Central memory CD4-positive, alpha-beta T cell (primary cell): Measurements from ENCODE around the gene GALNT2.

Experiments
- DNase-seq: peaks from one replicate; pipeline ENCODE4 v3.0.0; 2022

GALNT2 gene

DNA sequence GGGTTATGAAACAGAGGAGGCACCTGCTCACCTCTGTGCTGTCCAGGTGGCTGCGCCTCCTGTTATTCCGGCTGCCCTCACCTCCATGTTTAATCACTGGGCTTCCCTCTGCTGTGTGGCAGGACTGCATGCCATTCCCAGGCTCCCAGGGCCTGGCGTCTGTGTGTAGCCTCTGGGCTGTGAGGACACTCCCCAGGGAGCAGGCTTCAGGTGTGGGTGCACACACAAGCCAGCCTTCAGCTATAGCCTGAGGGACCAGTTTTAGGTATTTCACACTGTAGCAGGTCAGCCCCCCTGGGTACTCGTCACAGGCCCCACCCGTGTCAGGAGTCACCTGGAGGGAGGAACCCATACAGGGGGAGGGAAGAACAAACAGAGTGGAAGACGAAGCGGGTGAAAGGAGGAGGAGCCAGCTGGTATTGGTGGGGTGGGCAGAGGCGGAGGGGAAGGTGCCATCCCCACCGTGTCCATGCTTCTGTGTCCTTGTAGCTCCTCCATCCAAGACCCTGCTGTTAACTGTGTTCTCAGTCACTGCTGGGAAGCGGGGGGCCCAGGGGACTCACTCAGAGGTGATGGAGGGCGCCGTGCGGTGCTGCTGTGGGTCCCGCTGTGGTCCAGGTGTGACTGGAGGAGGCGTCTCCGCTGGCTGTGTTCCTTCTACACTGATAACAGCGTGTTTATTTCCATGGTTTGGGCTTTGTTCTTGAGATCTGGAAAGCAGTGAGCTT, 200.5 kb downstream of the GALNT2 start:
- no peak for DNase-seq

DNA sequence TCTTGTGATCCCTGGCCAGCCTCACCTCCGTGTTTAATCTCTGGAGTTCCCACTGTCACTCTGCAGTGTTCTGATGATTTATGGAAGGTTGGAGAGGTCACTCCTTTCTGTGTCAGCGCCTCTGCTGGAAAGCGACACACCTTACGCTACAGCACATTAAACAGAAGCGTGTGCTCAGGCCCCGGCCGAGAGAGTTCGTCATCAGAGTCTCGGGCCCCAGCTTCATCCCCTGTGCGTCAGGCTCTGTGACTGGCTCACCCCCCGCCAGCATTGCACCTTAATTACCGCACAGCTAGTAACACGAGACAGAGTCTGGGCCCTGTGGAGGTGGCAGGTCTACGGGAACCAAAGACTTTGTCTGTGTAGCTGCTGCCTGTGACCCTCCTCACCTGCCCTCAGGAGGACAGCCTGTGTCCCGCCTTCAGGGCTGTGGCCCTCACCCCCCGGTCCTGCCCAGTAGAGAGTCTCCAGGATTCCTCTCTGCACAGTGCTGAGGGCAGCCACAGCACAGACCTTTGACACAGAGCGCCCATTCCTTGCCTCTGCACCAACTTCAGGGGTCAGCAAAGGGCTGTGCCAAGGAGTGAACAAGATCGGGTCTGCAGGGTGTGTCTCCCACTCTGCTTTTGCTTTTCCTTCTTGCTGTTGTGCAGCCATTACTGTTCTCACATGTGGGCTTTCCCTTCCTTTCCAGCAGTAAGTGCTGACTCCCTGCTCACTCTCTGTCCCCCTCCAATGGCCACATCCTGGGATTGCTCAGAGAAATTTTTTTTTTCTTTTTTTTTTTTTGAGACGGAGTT, 201.5 kb downstream of the GALNT2 start:
- DNase-seq: no peak

DNA sequence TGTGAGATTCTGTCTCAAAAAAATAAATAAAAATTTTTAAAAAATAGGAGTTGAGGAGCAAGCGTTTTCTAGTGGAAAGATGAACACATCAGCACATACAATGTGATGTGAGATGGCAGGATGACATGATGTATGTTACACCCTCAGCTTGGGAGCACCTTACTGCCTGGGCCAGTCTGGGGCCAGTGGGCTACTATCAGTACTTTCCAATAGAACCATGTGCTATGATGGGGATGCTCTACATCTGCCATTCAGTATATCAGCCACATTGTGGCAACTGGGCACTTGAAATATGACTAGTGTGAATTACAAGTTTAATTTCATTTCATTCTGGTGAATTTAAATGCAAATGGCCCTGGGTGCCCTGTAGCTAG, 203.1 kb downstream of the GALNT2 start:
- no peak for DNase-seq

DNA sequence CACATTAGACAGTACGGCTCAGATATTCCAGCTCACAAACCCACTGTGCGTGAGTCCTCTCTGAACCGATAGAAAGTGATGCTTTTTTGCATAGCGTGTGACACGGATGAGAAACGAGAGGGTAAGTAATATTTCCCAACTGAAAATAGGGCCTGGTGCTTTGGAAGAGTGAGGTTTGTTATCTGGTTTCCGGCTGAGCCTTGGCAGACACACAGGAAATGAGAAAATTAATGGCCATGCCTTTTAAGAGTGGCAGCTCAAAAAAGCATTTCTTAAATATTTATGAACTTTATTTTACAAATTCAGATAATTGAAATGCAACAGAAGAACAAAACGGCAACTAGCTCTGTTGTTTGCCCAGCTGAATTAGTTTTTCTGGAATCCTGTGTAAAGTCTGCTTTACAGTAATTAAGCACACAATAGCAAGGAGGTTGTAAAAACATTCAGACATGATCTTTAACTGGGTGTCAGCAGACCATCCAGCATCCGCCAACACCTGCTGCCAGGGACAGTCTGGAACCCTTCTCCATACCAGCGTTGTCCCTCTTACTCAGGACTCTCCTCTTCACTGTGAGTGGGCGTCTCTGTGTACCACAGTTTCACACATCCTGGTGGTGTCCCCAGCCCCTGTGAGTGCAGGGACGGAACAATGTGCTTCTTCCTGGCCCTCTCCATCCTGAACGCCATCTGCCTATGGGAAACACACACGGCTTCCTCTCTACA, 203.7 kb downstream of the GALNT2 start:
- DNase-seq: no peak

DNA sequence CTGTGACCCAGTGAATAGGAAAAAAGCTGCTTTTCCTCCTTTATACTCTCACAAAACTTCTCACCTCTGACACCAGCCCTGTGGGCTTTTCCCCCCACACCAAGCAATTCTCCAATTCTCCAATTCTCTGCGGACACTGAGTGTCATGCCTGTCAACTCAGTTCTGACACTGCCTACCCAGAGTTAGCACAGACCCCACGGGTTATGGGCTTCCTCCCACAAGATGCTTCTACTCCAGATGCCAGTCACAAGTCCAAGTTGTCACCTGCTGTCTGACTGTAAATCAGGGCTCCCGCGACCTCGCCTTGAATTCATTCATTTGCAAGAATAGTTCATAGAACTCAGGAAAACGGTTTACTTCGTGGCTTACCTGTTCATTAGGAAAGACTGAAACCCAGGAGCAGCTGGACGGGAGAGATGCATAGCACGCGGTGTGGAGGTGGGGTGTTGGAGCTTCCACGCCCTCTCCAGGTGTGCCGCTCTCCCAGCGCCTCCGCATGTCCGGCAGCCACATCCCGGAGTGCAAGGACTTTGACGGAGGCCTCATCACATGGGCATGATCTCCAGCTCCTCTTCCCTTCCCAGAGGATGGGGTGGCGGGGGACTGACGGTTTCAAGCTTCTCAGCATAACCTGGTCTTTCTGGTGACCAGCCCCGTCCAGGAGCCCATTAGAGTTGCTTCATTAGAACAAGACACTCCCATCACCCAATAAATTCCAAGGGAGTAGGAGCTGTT, 204.4 kb downstream of the GALNT2 start:
- no peak for DNase-seq

DNA sequence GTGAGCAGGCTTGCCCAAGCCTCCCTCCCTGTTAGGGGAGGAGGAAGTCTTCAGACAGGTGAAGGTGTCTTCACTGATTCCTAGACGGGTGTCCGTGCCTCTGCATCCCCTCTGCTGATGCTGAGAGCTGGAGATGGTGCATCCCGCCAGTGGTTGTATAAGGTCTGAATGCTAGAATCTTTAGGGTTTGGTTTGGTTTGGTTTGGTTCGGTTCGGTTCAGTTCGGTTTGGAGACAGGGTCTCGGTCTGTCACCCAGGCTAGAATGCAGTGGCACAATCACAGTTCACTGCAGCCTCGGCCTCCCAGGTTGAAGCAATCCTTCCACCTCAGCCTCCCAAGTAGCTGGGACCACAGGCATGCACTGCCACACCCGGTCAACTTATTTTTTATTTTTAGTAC, 205.5 kb downstream of the GALNT2 start:
- DNase-seq: no peak

DNA sequence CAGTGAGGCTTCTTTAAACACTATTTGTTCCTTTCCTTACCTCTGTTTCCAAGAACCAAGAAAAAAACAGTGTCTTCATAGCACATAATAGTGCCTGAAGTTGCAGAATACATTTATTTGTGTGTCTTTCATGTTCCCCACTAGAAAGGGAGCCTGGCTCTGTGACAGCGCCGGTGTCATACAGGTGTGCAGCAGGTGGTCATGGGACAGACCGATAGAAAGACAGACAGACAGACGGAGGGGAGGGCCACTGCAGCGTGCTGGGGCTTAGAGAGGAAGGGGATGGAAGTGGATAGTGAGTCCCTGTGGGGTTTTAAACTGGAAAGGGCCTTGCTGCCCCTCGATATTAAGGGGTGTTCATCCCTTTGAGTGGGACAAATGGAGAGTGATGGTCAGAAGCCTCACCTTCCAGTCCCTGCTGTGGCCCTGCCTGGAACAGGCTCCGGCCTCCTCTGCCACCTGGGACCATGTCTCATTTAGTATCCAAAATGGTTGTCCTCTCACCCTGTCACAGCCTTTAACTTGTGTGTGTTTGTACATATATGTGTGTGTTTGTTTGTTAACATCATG, 206.2 kb downstream of the GALNT2 start:
- no peak for DNase-seq

DNA sequence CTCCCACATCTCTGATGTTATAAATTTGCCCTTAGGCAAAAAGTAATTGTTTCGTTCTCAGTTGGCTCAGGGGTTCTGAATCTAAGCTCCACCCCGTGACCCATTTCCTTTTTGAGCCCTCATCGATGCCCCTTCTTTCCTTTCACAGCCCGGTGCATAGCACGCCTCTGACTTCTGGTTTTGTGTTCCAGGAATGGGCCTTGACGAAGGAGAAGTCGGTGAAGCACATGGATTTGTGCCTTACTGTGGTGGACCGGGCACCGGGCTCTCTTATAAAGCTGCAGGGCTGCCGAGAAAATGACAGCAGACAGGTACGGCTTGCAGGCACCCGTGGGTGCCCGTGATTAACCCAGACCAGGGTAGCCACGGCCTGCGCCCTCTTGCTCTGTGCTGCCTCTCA, 207.2 kb downstream of the GALNT2 start:
- DNase-seq: no peak

DNA sequence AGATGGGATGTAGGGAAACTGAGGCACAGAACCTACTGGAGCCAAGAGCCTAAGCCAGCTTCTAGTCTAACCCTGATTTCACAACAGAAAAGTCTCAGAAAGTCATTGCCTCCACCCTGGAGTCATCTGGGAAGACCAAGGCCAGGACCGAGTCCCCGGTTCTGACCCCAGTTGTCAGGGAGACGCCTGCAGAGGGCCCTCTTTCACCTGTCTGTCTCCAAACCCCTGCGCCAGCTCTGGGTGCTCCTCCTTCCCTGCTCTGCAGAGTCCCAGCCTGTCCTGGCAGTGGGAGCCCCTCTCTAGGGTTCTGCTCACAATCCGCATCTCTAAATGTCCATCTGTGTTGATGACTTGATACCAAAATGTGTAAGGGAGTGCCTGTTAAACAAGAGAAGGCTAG, 209.4 kb downstream of the GALNT2 start:
- no peak for DNase-seq

DNA sequence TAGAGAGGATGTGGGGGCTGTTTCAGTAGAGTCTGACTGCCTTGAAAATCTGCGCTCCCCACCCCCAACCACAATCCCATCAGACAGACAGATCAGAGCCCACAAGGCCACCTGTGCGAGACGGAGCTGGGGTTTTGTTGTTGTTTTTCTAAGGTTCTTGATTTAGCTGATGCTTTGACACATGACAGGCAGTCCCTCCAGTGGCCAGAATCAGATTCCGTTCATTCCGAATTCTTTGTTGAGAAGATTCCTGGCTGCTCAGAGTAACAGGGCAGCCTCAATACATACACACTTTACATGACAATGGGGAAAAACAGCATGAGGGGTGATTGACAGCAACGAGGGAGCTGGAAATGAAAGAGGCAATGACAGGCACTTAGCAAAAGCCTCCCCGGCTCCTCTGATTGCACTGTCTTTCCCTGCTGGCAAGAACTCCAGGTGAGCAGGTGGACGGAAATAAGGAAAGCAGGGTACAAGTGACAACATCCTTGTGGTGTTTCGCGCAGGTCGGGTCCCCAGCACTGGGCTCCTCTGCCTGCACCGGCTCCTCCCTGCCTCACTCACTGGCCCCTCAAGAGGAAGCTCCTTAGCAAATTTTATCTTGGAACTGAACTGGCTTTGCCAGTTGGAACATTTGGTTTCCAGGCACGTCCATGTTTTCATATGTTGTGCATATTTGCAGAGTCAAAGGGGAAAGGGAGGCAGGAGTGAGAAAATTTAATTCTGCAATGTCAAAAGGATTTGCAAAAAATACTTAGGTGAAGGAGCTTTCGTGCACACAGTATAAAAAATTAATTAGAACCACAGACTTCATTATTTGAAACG, 210.4 kb downstream of the GALNT2 start:
- no peak for DNase-seq

DNA sequence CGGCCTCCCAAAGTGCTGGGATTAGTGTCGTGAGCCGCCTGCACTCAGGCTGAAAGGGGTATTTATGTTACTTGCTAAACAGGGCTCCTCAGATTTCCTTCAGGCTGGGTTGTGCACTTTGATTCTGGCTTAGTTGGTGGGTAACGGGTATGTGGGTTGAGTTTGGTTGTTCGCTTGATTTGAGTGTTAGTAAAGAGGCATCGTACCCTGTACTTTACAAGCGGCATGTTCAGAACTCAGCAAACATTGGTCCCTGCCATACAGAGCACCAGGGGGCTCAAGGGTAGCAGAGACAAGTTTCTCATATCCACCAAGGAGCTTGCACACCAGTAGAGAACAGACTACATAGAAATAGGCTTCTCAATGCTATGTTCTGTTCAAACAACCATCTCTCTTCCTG, 211.3 kb downstream of the GALNT2 start:
- no peak for DNase-seq

DNA sequence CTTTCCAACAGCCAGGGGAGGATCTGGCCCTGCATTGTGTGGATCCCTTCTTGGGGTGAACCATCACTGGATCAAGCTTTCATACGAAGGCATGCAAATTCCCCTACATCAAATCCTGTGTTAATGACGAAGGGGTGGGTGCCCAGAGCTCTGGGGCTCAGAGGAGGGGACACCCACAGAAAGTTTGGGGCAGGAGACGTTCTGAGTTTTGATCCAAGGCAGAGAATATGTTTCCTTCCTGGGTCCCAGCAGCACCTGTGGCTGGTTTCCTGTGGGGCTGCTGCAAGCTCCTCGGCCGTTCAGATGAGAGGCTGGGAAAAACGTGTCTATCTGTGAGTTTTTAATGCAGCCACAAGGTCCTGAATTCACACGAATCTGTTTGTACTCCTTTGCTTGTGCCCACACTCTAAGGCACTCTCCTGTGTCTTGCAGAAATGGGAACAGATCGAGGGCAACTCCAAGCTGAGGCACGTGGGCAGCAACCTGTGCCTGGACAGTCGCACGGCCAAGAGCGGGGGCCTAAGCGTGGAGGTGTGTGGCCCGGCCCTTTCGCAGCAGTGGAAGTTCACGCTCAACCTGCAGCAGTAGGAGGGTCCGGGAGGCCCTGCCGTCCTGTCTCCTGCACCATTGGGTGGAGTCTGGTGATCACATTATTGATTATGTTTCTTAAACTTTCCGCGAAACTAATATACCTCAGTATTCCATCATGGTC, 212.0 kb downstream of the GALNT2 start:
- no peak for DNase-seq

DNA sequence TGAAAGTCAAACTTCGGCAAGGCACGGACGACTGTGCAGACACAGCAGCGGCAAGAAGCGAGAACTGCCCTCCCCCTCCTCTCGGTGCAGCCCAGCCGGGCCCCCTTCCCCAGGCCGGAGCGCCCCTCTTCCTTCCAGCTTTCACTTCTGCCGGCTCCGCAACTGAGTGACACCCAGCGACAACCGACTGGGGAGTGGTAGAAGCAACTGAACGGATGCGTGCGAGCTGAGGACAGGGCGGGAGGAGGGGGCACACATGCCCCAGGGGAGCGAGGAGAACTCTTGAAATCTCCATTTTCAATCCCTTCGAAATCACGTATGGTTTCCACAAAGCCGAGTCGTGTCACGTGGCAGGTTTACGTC, 212.5 kb downstream of the GALNT2 start:
- DNase-seq: no peak

DNA sequence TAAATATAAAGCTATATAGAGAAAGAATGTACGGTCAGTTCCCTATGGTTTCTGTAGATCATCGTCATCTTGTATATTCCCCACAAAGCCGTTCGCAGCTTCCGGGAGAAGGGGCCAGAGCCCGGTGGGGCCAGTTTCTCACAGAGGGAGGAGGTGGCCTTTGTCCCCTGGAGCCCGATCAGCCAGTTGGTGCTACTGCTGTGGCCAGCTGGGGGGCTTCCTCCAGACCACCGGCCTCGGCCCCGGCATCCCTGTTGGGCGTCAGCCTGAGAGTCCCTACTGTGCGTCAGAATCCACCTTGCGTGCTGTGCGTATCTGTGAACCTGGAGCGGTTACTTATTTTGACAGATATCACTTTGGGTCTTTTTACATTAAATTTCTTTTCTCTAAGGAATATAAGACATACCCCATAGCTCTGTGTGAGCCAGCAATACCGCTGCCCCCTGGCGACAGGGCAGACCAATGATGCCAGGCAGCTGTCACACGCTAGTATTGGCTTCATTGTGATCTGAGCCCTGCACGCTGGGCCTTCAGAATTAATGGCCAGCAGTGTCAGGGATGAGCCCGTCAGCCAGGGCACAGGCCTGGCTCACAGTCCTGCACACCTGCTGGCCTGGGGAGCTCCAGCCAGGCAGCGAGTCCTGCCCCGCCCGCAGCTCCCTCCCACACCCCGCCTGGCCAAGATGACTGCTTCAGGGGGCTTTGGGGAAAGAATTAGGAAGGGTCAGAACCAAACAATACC, 213.2 kb downstream of the GALNT2 start:
- DNase-seq: no peak

DNA sequence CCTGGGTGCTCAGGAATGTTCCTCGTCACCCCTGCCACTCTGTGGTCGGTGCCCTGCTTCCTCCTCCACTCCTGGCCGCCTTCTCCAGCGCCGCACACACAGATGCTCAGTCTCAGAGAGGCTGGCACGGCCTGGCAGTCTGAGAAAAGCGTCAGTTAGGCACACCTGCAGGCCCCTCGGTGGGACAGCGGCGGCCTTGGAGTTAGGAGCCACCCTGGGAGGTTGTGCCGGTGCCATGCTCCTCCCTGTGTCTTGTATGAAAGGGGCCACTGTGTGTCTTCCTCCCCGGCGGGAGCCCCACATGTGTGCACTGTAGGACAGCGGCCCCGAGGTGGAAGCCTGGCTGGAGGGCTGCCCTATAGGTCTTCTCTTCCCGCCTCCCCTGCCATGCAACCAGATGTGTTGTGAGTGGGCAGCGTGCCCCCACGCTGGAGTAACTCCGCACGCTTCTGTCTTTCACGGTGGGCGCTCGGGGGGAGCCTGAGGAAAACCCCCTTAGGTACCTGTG, 213.9 kb downstream of the GALNT2 start:
- DNase-seq: no peak

DNA sequence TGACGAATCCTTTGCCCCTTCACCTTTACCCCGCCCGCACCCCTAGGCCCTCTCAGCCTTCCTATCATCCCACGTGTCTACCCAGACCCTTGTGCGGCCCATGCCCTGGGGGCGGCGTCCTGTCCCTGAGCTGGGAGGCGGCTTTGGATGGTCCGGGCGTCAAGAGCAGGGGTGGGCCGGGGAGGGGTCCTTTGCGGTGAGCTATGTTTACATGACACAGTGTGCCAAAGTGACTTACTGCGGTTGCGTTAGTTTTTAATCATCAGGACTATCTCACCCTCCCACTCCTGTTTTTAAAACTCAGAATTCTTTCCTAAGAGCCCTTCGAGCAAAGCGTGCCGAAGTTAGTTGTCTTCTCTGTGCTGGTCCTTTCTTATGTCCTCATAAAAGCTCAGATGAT, 214.5 kb downstream of the GALNT2 start:
- no peak for DNase-seq

DNA sequence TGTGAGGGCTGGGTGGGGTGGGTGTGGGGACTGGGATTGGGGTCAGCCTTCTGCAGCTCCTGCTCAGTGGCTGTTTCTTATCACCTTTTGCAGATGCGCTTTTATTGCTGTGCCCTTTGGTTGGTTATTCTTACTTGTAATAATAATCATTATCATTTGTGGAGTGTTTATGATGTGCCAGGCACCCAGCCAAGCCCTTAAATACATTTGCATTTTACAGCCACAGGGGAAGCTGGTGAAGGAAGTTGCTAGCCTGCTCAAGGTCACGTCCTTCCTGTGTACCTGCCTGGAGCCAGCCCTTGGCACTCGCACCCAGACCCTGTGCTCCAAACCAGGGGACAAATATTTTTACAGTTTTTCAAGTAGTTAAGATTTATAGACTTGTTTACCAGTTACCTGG, 215.1 kb downstream of the GALNT2 start:
- DNase-seq: no peak

DNA sequence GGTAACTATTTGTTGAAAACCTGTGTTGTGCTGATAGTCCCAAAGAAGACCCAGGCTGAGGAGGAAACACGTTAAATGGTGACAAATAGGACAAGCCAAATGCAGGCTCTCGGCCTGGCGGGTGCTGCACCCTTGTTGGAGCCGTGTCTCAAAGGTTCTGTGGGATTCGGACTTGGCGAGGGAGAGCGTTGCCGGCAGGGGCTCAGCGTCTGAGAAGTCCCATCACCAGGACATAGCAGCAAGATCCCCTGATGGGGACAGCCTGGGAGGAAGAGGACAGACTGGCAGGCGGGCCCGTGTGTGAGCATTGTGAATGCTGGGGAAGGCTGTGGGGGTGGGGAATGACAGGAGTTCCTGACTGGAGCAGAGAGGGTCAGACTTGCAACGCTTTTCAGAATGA, 216.6 kb downstream of the GALNT2 start:
- no peak for DNase-seq

DNA sequence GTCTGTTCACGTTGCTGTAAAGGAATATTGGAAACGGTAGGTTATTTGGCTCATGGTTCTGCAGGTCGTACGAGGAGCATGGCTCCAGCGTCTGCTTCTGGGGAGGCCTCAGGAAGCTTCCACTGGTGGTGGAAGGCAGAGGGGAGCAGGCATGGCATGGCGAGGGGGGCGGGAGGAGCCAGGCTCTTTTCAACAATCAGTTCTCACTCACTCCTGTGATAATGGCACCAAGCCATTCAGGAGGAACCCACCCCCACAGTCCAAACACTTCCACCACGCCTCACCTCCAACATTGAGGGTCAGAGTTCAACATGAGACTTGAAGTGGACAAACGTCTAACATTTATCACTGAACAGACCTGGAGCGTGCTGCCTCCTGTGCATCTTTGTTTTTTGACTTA, 217.9 kb downstream of the GALNT2 start:
- no peak for DNase-seq

DNA sequence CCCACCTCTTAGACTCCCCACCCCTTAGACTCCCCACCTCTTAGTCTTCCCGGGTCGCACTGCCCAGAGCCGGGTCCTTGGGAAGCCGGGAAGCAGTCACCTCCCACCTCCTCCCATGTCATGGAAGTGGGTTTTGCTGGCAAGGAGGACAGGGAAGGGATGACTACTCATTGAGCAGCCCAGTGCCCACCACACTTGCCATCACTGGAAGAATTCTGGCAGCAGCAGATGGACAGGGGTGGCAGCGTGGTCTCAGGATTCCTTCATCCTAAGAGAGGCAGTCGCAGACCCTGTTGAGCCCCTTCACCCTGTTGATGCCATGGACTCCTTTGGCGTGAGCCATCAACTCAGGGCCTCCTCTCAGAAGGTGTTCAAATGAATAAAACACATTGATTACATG, 218.3 kb downstream of the GALNT2 start:
- no peak for DNase-seq
